ENCODE data around the gene IL27RA.

DNA sequence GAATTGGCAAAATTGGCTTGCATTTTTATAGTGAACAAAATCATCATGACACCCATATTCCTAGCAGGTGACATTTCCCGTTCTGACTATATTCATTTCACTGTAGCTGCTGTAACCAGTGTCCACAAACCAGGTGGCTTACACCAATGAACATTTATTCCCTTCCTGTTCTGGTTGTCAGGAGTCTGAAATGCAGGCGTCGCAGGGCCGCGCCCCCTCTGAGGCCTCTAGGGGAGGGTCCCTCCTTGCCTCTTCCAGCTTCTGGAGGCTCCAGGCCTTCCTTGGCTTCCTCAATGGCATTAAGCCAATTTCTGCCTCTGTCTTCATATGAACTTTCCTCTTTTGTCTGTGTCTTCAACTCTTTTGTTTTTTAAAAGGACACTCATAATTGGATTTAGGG, 10.1 kb upstream of the IL27RA start:
- TF ChIP-seq CTCF (IDR thresholded peaks at IDR 0.05) (no peak), POLR2A (IDR thresholded peaks at IDR 0.05) (no peak)

Data from testis (tissue), 2 donors.